Measurements from ENCODE around the gene METTL5. TPM values are rescaled to one million over a fixed set of nuclear protein-coding genes. Genes with fewer than 3 reads are reported as not detected.

The METTL5 gene
- total and polyA plus RNA-seq, 12 donors, result 55.7 to 87.3 (median 69.1) TPM

DNA sequence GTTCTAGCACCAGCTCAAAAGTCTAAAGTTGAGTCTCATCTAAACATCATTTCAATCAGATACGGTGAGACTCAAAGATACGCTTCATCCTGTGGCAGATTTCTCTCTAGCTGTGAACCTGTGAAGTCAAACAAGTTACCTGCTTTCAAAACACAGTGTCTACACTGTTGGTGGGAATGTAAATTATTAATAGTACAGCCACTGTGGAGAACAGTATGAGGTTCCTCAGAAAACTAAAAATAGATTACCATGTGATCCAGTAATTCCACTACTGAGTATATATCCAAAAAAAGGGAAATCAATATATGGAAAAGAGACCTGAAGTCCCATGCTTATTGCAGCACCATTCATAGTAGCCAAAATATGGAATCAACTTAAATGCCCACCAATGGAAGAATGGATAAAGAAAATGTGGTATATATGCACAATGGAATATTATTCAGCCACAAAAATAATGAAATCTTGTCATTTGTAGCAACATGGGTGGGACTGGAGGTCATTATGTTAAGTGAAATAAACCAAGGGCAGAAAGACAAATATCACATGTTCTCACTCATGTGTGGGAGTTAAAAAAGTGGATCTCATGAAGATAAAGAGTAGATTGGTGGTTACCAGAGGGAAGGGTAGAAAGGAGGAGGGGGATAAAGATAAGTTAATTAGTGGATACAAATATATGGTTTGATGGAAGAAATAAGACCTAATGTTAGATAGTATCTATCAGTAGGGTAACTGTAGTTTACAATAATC is 14.2 kb upstream of the METTL5 start:
- WGBS, 2 donors, result 63 to 78% methylated on average over 2 of the region's 2 CpGs
- no peak for TF ChIP-seq CTCF (IDR thresholded peaks at IDR 0.05)
- DNase-seq (no peak), ATAC-seq (peak in 7 of 8 donors; percentile 49 to 82 (median 64))
- peaks cover 10 to 71% (median 50%) of the 10 kb centered on the region in 9 donors for H3K4me1 ChIP-seq
- no peaks in the 10 kb centered on the region for H3K9me3 ChIP-seq
- no peak overlapping the region for H3K4me3 ChIP-seq
- intact Hi-C loops (cut with DNase I), result no loop called here
- H3K36me3 ChIP-seq, result peaks cover 0 to 15% (median 0%) of the 10 kb centered on the region in 9 donors
- H3K27me3 ChIP-seq, result no peaks in the 10 kb centered on the region
- H3K27ac ChIP-seq, result peak overlapping the region in 5 of 10 donors; percentile 10 to 72 (median 44)

DNA sequence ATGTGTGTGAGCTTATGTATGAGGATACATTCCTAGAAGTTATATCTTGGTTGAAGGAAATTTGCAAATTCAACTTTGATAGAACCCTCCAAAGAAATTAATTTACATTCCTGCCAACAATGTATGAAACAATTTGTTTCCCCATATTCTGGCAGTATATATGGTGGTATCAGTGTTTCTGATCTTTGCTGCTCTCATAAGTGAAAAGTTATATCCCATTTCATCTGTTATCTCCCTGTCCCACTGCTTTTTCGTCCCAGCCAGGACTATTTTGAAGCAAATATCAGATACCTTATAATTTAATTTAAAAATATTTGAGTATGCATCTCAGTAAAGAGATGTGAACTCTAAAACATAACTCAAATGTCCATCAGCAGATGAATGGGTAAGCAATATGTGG is 9.7 kb upstream of the METTL5 start:
- no peaks in the 10 kb centered on the region for H3K9me3 ChIP-seq
- H3K4me3 ChIP-seq, result no peak overlapping the region
- WGBS, 2 donors, result 52 to 57% methylated on average over 1 of the region's 1 CpG
- peaks cover 0 to 3% (median 0%) of the 10 kb centered on the region in 9 donors for H3K36me3 ChIP-seq
- no peaks in the 10 kb centered on the region for H3K27me3 ChIP-seq
- intact Hi-C loops (cut with DNase I), result no loop called here
- H3K4me1 ChIP-seq, result peaks cover under 1 to 89% (median 57%) of the 10 kb centered on the region in 9 donors
- TF ChIP-seq CTCF (IDR thresholded peaks at IDR 0.05), result no peak
- DNase-seq (no peak), ATAC-seq (no peak)
- no peak overlapping the region for H3K27ac ChIP-seq

DNA sequence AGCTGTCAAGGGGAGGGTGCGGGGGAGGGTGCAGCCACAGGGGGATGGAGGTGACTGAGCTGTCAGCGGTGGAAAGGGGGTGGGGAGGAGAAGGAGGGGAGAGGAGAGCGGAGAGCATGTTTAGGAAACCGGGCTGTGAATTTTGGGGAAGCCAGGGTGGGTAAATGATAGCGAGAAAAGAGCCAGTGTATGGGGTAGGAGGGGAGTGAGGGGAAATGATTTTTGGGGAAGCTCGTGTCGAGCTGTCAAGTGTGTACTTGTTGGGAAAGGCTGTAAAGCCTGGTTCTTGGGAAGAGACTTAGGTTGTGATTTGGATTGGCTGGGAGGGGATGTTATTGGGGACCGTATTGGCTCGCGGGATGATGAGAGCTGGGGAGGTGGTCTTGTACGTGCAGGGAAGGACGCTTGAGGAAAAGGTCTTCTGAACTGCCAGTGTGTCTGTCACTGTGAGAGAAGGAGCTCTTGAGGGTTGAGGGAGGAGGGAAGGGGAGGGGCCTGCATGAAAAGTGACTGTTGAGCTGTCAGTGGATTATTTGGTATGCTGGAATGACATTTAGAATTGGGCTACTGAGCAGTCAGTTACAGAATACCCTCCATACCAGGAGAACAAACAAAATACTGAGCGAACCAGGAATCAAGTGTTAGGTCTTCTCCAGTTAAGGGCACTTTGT is 3.6 kb upstream of the METTL5 start:
- intact Hi-C loops (cut with DNase I), result loop anchor here in 8 of 10 donors (5.0 to 10.0 kb wide), 5 partner anchors 47 to 187 kb away; no protein-coding TSS in a partner anchor
- TF ChIP-seq CTCF (IDR thresholded peaks at IDR 0.05), result no peak
- ATAC-seq, result peak; percentile 16 to 78 (median 63)

More for the DNA sequence above, 3.6 kb upstream of the METTL5 start:
- peak overlapping the region; percentile 88 to 99 (median 92) for H3K27ac ChIP-seq
- H3K4me1 ChIP-seq, result peaks cover 5 to 74% (median 57%) of the 10 kb centered on the region in 9 donors
- 1 to 2% methylated on average over 13 of the region's 13 CpGs for WGBS, 2 donors
- H3K36me3 ChIP-seq, result peaks cover 0 to 3% (median 0%) of the 10 kb centered on the region in 9 donors
- H3K27me3 ChIP-seq, result no peaks in the 10 kb centered on the region
- H3K9me3 ChIP-seq, result no peaks in the 10 kb centered on the region
- H3K4me3 ChIP-seq, result peak overlapping the region; percentile 74 to 94 (median 90)
- DNase-seq, result peak in 1 of 2 donors; percentile 55
